Type B pancreatic cell (in vitro differentiated cells): Measurements from ENCODE around the gene PTPRO. TPM values are rescaled to one million over a fixed set of nuclear protein-coding genes. Genes with fewer than 3 reads are reported as not detected.

Experiments
- DNase-seq: peaks from one replicate; pipeline ENCODE4 v3.0.0; 2021; ENCODE audit warnings: mixed read lengths; ENCODE audit not compliant: unreplicated experiment; ENCODE audit errors: extremely low spot score
- H3K27ac Mint-ChIP-seq: 2 replicates; pipeline ENCODE4 v1.8.0; 2021; ENCODE audit warnings: mild to moderate bottlenecking, mixed read lengths
- H3K27me3 Mint-ChIP-seq: 2 replicates; pipeline ENCODE4 v1.8.0; 2021; ENCODE audit warnings: mixed read lengths
- H3K36me3 Mint-ChIP-seq: 2 replicates; pipeline ENCODE4 v1.8.0; 2021; ENCODE audit warnings: mixed read lengths
- H3K4me1 Mint-ChIP-seq: one replicate; pipeline ENCODE4 v1.8.0; 2021; ENCODE audit warnings: mixed read lengths; ENCODE audit not compliant: unreplicated experiment
- H3K4me3 Mint-ChIP-seq: 2 replicates; pipeline ENCODE4 v1.8.0; 2021; ENCODE audit warnings: mild to moderate bottlenecking, mixed read lengths
- H3K9me3 Mint-ChIP-seq: 2 replicates; pipeline ENCODE4 v1.8.0; 2021; ENCODE audit warnings: mixed read lengths
- total RNA-seq: library from RNA; stranded (reverse); gene quantifications from 2 replicates; pipeline ENCODE4 v1.2.1, GENCODE V29; 2021; ENCODE audit warnings: low replicate concordance
- TF ChIP-seq, protein P1 (sequence below): fragments of 200-600 bp; sonication (generic); conservative IDR thresholded peaks from 2 replicates; pipeline ENCODE4 v1.5.0; 2021; ENCODE audit warnings: antibody characterized with exemption, mild to moderate bottlenecking

The PTPRO gene
- total RNA-seq, 1 donor from 2014 or later, result 7.8 TPM

DNA sequence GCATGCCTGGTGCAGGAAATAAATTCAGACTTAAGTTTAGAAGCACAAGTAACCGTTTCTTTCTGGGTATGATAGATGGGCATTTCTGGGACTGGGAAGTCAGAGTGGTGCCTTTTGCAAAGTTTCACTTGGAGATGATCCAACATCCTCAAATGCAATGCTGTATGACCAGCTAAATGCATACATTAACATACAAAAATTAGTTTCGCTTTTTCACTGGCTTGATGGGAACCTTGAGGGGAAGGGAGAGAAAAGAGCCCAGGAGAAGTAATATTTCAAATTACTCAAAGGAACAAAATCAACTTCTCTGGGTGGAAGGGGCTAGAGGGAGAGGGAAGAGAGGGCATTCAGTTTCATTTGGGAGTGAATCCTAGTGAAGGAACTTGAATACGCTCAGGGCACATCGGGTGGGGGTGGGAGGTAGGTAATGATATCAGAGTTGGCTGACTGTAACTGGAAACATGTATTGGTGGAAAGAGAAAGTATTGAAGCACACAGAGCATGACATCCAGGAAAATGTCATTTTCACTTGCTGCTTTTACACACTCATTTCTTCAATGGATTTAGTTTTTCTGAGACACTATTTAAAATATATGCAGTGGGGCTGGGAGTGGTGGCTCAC, 175.5 kb downstream of the PTPRO start:
- Mint-ChIP-seq H3K27me3 (no peaks in the 10 kb centered on the region), H3K4me3 (peak overlapping the region; percentile 62), H3K27ac (peak overlapping the region; percentile 85), H3K9me3 (peaks cover 4% of the 10 kb centered on the region), H3K4me1 (peaks cover 19% of the 10 kb centered on the region), H3K36me3 (peaks cover 10% of the 10 kb centered on the region)
- DNase-seq, result no peak
- TF ChIP-seq, protein P1, sequence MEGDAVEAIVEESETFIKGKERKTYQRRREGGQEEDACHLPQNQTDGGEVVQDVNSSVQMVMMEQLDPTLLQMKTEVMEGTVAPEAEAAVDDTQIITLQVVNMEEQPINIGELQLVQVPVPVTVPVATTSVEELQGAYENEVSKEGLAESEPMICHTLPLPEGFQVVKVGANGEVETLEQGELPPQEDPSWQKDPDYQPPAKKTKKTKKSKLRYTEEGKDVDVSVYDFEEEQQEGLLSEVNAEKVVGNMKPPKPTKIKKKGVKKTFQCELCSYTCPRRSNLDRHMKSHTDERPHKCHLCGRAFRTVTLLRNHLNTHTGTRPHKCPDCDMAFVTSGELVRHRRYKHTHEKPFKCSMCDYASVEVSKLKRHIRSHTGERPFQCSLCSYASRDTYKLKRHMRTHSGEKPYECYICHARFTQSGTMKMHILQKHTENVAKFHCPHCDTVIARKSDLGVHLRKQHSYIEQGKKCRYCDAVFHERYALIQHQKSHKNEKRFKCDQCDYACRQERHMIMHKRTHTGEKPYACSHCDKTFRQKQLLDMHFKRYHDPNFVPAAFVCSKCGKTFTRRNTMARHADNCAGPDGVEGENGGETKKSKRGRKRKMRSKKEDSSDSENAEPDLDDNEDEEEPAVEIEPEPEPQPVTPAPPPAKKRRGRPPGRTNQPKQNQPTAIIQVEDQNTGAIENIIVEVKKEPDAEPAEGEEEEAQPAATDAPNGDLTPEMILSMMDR, result no peak

DNA sequence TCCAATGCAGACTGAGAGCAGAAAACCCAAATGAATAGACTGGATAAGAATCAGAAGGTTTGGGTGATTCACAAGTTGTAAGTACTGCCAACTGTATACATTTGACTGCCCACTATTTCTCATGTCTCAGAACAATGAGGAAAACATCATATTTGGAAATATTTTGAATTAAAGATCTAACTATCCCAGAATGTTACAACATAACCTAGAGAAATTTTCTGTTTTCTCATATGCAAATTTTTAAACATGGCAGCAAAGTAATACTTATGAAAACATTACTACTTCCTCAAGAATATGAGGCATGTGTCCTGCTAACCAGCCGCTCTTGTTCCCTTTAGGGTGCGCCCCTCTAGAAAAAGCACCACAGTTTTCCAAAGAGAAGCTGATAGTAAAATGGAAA, 179.9 kb downstream of the PTPRO start:
- Mint-ChIP-seq H3K9me3 (peaks cover 4% of the 10 kb centered on the region), H3K4me3 (no peak overlapping the region), H3K27ac (no peak overlapping the region), H3K27me3 (peaks cover 13% of the 10 kb centered on the region), H3K4me1 (peaks cover 6% of the 10 kb centered on the region), H3K36me3 (peaks cover 18% of the 10 kb centered on the region)
- TF ChIP-seq, protein P1, result no peak
- no peak for DNase-seq

DNA sequence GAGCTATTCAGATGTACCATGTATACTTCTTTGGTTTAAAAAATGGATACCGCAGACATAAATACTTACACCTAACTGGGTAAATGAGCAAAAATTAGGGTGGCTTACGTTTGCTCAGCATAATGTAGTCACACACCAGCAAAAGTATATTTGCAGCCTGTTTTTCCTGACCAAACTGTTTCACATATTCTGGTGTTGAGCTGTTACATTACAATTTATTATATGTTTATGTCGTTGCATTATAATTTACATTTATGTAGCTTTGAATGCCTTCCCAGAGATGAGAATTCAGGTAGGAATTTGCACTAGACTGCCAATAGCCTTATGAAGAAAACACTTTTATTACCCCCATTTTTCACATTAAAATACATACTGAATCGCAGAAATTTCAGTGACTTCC, 183.3 kb downstream of the PTPRO start:
- no peak for DNase-seq
- TF ChIP-seq, protein P1, result no peak
- Mint-ChIP-seq H3K27me3 (peaks cover 23% of the 10 kb centered on the region), H3K27ac (no peak overlapping the region), H3K9me3 (no peaks in the 10 kb centered on the region), H3K36me3 (peaks cover 17% of the 10 kb centered on the region), H3K4me1 (no peaks in the 10 kb centered on the region), H3K4me3 (no peak overlapping the region)

DNA sequence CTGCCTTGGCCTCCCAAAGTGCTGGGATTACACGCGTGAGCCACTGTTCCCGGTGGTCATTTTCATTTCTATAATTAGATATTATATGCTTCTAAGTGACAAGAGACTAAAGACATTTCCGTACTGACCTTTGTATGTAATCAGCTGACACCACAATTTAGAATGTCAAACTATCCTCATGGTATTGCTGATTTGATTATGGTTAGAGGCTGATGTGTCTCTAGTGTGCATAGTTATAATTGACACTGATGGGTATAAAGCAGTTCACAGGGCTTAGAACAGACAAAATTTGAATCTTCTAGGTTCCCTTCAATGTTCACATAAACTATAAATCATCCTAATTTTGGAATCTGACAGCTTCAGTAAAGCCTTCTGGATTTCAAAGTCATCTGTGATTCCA, 192.7 kb downstream of the PTPRO start:
- TF ChIP-seq, protein P1, result no peak
- Mint-ChIP-seq H3K27ac (no peak overlapping the region), H3K9me3 (peaks cover 11% of the 10 kb centered on the region), H3K27me3 (peaks cover 15% of the 10 kb centered on the region), H3K36me3 (peaks cover 25% of the 10 kb centered on the region), H3K4me3 (no peak overlapping the region), H3K4me1 (no peaks in the 10 kb centered on the region)
- DNase-seq, result no peak

DNA sequence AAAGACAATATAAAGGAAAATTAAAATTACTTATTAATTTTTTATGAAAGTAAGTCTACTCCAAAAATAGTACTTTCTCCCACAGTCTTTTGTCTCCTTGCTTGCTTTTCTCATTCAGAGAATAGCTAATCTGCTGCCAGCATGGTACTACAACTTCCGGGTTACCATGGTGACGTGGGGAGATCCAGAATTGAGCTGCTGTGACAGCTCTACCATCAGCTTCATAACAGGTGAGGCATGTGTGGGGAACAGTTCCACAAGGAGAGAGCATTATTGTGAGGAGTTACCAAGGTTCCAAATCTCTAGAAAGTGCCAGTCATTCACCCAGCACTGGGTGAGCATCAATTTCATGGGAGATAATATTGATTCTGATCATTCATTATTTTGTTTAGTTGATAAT, 197.8 kb downstream of the PTPRO start:
- Mint-ChIP-seq H3K36me3 (peaks cover 21% of the 10 kb centered on the region), H3K27ac (no peak overlapping the region), H3K4me1 (no peaks in the 10 kb centered on the region), H3K4me3 (no peak overlapping the region), H3K9me3 (peaks cover 11% of the 10 kb centered on the region), H3K27me3 (peaks cover 20% of the 10 kb centered on the region)
- DNase-seq, result no peak
- TF ChIP-seq, protein P1, result no peak
